NCI-H446 (cell line): Measurements from ENCODE around the gene MMP27.
A peak's percentile ranks its signal among the peaks of the same experiment; 100 is the strongest.
"Not testable (repeated sequence)": the region's sequence is repeated elsewhere in the genome, so short reads cannot be mapped to it uniquely, and the experiment has no call there.

Experiments used
- DNase-seq, 2 experiments: peaks; one replicate each; lab custom pipeline; 2025; lab: John Stamatoyannopoulos, UW

Gene MMP27

GRCh38 chr11:102705626-102706025, at the start of gene MMP27:
TSS of gene MMP27 (minus strand) at chr11:102705769. CDS start at chr11:102705714, 55 bp downstream.
- DNase-seq: no peak

GRCh38 chr11:102753267-102753666, 47.7 kb upstream of the MMP27 start:
- DNase-seq: no peak

GRCh38 chr11:102751673-102752072, 46.1 kb upstream of the MMP27 start:
- DNase-seq: no peak

GRCh38 chr11:102749101-102749722, 43.6 kb upstream of the MMP27 start:
- DNase-seq: no peak

GRCh38 chr11:102746746-102747578, 41.4 kb upstream of the MMP27 start:
- not testable (repeated sequence) for DNase-seq

- no peak for DNase-seq
Observed at GRCh38 chr11:102734650-102735049, 29.1 kb upstream of the MMP27 start.

- peak; percentile 20 to 63 for DNase-seq
Observed at GRCh38 chr11:102733232-102733875, 27.8 kb upstream of the MMP27 start.

- not testable (repeated sequence) for DNase-seq
Observed at GRCh38 chr11:102730944-102731343, 25.4 kb upstream of the MMP27 start.

GRCh38 chr11:102729849-102730815, 24.6 kb upstream of the MMP27 start:
- DNase-seq: no peak

GRCh38 chr11:102727890-102728289, 22.3 kb upstream of the MMP27 start:
- no peak for DNase-seq

- DNase-seq: no peak
Observed at GRCh38 chr11:102724904-102725500, 19.4 kb upstream of the MMP27 start, which contains the start of gene MMP8. TSS of gene MMP8 (minus strand) at chr11:102724954. CDS start at chr11:102724855, 99 bp downstream.

- no peak for DNase-seq
Observed at GRCh38 chr11:102722821-102723220, 17.3 kb upstream of the MMP27 start.

GRCh38 chr11:102719620-102720277, 14.2 kb upstream of the MMP27 start:
- DNase-seq: no peak

GRCh38 chr11:102717280-102717679, 11.7 kb upstream of the MMP27 start:
- no peak for DNase-seq

- no peak for DNase-seq
Observed at GRCh38 chr11:102716527-102716926, 11.0 kb upstream of the MMP27 start.

GRCh38 chr11:102712137-102712536, 6.6 kb upstream of the MMP27 start:
- DNase-seq: no peak

- no peak for DNase-seq
Observed at GRCh38 chr11:102709201-102709945, 3.8 kb upstream of the MMP27 start.

GRCh38 chr11:102708654-102709053, 3.1 kb upstream of the MMP27 start:
- no peak for DNase-seq

GRCh38 chr11:102704841-102705240, 728 bp downstream of the MMP27 start:
- no peak for DNase-seq
